A549 treated with GW870086 at 1 μM for 4 hours (cell line): ENCODE measurements around the gene TF. TPM values are rescaled to one million over a fixed set of nuclear protein-coding genes. Genes with fewer than 3 reads are reported as not detected.

Experiments used
- total RNA-seq: library from RNA; stranded (reverse); fragments of 200-300 nt; extraction: Qiagen RNA extraction; gene quantifications from 5 replicates; pipeline ENCODE4 v1.2.3, GENCODE V29; 2022; ENCODE audit warnings: low read depth

Gene TF
- total RNA-seq, result 0.83 to 3.9 TPM (median 1.4 TPM) in 5 replicates

DNA sequence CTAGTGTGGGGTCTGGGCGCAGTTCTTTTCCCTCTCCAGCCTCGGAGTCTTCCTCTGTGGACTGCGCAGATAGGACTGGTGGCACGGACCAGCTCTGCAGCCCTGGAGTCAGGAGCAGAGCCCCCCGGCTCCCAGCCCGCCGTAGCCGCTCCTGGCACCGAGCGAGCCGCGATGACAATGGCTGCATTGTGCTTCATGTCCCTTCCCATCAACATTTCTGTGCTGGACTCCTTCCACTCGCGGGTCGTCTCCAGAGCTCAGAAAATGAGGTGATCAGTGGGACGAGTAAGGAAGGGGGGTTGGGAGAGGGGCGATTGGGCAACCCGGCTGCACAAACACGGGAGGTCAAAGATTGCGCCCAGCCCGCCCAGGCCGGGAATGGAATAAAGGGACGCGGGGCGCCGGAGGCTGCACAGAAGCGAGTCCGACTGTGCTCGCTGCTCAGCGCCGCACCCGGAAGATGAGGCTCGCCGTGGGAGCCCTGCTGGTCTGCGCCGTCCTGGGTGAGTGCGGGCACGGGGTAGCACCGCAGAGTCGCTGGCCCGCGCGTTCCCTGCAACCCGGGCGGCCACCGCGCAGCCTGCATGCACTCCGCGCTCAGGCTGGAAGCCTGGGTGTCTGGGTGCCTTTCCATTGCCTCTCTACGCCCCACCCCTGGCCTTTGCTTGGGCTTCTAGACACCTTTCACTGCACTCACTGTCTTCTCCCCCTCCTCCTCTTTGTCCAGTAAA, at the start of gene TF:
Gene TF (plus strand): TSS at position 413 of the 731 bp plus-strand sequence. CDS start 48 bp downstream, at position 461.

DNA sequence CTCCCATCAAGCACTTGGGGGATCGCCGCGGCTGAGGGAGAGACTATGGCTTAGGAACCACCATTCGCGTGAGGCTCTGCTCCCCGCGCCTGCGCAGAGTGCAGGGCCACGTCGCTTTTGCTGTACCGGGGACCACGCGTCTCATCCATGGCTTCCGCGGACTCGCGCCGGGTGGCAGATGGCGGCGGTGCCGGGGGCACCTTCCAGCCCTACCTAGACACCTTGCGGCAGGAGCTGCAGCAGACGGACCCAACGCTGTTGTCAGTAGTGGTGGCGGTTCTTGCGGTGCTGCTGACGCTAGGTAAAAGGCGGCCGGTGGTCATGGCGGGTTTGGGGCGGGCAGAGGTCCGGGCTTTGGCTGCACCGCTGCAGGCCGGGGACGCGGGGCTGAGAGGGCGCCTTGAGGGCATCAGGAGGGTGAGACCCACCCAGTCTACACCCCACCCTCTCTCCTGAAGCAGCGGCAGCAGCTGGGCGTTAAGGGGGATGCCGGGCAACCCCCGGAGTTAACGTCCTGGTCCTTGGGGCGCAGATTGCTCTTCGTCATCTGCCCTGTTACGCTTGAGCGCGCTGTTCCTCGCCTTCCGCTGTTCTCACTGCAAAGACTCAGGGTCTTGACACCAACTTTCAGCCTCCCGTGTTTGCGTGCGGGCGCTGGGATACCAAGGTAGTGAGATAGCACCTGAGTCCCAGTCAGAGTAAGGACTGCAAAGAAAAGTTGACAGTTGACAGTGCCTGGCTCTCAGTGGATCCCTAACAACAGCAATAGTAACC, 59.7 kb downstream of the TF start, which contains the start of gene SRPRB:
Gene SRPRB (plus strand): TSS at position 114 of the 774 bp plus-strand sequence. CDS start 34 bp downstream, at position 148.

Other genes with a start within 250 kb of the TF start
- 120 to 134 TPM (median 128 TPM) in 5 replicates for gene CDV3, start 172.7 kb upstream of the TF start, total RNA-seq
- gene TOPBP1, start 84.5 kb upstream of the TF start, total RNA-seq, result 21.3 to 28.6 TPM (median 24.2 TPM) in 5 replicates
- 53.6 to 66.5 TPM (median 58.1 TPM) in 5 replicates for gene SRPRB, start 59.4 kb downstream of the TF start, total RNA-seq
- gene RAB6B, start 149.5 kb downstream of the TF start, total RNA-seq, result 1.9 to 3.3 TPM (median 2.7 TPM) in 5 replicates